Measurements from ENCODE around the gene BLTP3B.

Gene BLTP3B

GRCh38 chr12:100164153-100164704, 21.6 kb upstream of the BLTP3B start:
- no peak for DNase-seq (ENCODE audit: low read depth)

DNA sequence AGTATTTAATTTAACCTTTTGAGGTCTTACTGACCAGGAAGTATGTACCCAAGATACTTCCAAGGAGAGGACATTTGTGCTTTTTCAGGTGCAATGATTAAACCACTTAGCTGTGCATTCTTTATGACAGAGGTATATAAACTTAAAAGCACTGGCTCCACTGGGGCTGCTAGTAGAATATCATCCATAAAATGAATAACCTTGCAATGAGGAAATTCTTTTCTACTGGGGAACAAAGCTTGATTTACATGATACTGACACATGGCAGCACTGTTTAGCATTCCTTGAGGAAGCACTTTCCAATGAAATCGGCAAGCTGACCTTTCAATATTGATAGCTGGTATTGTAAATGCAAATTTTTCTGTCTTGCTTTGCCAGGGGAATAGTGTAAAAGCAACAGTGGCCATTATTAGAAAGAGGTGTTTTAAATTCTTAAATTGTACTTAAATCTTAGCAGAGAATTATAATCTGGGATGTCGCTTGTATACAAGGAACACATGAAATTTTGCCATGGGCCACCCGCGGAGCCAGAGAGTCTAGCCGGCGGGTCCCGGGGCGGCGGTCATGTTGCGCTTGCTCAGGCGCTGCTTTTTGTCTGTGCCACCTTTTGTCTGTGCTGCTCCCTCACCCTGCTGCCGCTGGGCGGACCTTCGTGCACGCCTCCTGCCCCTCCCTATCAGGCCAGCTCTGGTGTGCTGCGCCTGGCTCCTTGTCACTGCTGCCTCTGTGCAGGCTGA, 20.9 kb upstream of the BLTP3B start:
- DNase-seq (ENCODE audit: low read depth), result peak; percentile 25

- no peak for DNase-seq (ENCODE audit: low read depth)
Observed at GRCh38 chr12:100159391-100160104, 16.9 kb upstream of the BLTP3B start.

DNA sequence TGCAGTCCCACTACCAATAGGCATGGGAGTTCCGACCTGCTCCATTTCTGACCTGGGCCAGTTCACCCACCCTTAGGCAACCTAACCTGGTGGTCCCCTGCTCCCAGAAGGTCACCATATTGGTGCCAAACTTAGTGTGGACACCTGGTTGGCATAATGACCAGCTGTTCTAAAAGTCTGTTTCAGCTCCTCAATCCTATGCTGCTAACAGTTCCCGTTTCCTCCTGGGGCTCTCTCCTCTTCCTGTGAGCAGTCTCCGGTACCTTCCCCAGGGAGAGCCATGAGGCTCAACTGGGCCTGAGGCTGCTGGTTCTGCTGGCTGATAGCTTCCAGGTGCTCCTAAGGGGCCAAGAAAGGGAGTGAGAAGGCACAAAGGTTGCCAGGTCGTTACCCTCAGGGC, 15.9 kb upstream of the BLTP3B start:
- no peak for DNase-seq (ENCODE audit: low read depth)

DNA sequence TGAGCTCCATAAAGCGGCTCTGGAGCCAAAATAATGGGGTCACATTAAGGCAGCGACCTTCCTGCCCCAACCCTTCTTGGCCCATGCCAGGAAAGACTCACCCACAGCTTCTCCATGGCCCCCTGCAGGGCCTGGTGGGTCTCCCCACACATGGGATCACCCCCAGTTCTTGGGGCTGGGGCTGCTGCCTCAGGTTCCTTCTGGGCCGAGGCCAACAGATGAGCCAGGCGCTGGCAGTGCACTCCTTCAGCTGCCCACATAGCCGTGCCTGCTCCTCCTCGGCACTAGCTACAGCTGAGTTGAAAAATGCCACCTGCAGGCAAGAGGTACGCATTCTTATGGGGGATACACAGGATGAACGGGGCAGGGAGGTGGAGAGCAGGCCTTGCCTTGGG, 14.8 kb upstream of the BLTP3B start:
- DNase-seq (ENCODE audit: low read depth), result no peak

GRCh38 chr12:100156731-100157426, 14.2 kb upstream of the BLTP3B start:
- DNase-seq (ENCODE audit: low read depth), result no peak

GRCh38 chr12:100154474-100155247, 12.0 kb upstream of the BLTP3B start:
- DNase-seq (ENCODE audit: low read depth), result peak; percentile 51

GRCh38 chr12:100153131-100153530, 10.5 kb upstream of the BLTP3B start:
- no peak for DNase-seq (ENCODE audit: low read depth)

- DNase-seq (ENCODE audit: low read depth), result no peak
Observed at GRCh38 chr12:100151769-100152168, 9.1 kb upstream of the BLTP3B start.

- no peak for DNase-seq (ENCODE audit: low read depth)
Observed at GRCh38 chr12:100146252-100146651, 3.6 kb upstream of the BLTP3B start.

- no peak for DNase-seq (ENCODE audit: low read depth)
Observed at GRCh38 chr12:100145643-100146042, 3.0 kb upstream of the BLTP3B start.

- DNase-seq (ENCODE audit: low read depth), result peak; percentile 12
Observed at GRCh38 chr12:100141998-100142850, 450 bp downstream of the BLTP3B start.

- no peak for DNase-seq (ENCODE audit: low read depth)
Observed at GRCh38 chr12:100141666-100141997, 1.0 kb downstream of the BLTP3B start.

DNA sequence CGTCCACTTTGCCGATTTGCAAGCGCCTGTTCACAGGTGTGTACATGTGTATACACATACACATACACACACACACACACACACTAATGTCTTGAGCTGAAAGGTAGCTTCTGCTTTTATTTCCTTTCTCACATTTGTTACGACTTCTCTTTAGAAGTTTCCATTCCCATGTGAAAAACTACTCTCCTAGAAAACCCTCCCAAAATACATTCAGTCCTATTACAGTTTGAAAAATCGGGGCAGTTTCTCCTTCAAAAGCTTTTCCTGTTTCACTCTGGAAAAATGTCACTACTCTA, 3.9 kb downstream of the BLTP3B start:
- DNase-seq (ENCODE audit: low read depth), result no peak

DNA sequence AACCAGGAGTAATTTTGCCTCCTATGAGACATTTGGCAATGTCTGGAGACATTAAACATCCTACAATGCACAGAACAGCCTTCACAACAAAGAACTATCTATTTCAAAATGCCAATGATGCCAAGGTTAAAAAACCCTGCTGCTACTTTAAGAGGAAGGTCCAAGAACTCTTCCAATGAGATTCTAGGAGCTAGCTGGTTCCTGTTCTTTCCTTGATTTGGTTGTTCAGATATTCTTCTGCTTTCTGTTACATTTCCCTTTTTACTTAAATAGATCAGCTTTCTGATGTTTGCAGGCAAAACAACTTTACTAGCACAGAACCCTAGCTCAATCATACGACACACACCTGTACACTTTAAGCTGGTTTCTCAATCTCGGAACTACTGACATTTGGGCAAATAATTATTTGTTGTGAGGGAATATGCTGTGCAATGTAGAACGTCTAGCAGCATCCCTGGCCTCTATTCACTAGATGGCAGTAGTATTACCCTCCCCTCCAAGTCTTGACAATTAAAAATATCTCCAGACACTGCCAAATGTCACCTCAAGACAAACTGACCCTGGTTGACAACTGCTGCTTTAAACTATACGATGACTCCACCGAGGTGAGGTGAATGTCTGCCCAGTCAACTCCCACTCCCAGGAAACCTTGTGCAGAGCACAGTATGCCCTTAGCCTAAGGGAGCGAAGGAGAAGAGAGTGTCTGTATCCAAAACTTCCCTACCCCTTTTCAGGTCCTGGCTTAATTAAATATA, 4.4 kb downstream of the BLTP3B start:
- no peak for DNase-seq (ENCODE audit: low read depth)

GRCh38 chr12:100133200-100133599, 9.5 kb downstream of the BLTP3B start:
- DNase-seq (ENCODE audit: low read depth), result no peak

DNA sequence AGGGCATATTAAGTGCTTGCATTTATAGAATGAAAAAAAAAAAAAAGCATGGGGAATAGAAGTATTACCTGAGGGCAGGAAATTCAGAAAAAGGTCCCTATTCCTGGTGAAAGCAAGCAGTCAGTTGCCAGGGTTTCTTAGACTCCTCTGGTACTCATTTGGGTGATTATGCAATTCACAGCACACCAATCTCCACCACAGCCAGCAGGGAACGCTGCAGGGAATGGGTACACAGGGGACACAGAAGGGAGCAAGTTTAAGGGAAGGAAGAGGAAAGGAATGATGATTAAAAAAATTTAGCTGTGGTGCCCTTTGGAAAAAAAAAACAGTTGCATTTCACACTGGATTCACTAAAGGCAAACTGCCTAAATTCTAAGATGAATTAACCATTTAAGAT, 14.2 kb downstream of the BLTP3B start:
- no peak for DNase-seq (ENCODE audit: low read depth)

DNA sequence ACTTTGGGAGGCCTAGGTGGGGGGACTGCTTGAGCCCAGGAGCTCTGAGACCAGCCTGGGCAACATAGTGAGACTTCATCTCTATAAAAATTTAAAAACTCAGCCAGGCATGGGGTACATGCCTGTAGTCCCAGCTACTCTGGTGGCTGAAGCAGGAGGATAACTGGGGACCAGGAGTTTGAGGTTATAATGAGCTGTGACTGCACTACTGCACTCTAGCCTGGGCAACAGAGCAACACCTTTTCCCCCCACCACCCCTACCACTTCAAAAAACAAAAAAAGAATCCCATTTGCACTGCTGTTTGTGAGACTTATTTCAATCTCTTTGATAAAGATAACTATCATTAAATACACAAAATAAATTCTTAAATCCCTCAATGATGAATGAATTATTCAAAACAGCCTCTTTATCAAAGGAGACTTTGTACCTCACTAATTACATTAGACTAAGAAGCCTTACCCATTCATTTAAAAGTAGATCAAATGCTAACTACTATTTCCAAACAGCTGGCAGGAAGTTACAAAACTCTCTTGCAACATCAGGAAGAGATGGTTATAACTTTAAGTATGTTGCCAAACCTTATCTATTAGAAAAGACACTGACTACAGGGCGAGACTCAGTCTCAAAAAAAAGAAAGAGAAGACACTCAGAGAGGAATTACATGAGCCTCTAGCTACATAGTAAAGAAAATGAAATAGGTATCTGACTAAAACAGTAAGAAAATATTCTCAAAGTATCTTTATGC, 14.7 kb downstream of the BLTP3B start:
- DNase-seq (ENCODE audit: low read depth), result no peak

- no peak for DNase-seq (ENCODE audit: low read depth)
Observed at GRCh38 chr12:100123316-100124095, 19.2 kb downstream of the BLTP3B start.
